Spleen (tissue), 7 donors: ENCODE results near the gene ITPR1.

Experiments
- POLR2AphosphoS5 ChIP-seq, 3 donors: sonication (generic); formaldehyde crosslinking; IDR thresholded peaks; one replicate each; pipeline ENCODE4 v1.5.1; 2017; ENCODE audit warnings: antibody characterized with exemption in 3 of 3
- TF ChIP-seq, protein P1 (sequence below), 11 experiments: fragments of 200-600 bp in 7 of 11; fragments of 450-650 bp in 4 of 11; sonication (generic) in 4 of 11; IDR thresholded peaks in 8 of 11; conservative IDR thresholded peaks in 3 of 11; 1 replicate in 7 of 11; 2 replicates in 4 of 11; pipeline versions ENCODE4 v1.4.0 to v1.8.0; 2016 to 2021; ENCODE audit warnings: antibody characterized with exemption in 11 of 11, inconsistent platforms in 4 of 11, mild to moderate bottlenecking in 1 of 11
- donor health status: DM: no; HTN: no; CAD: no; lungs with moderate emphysema.
- donor health status: DM: no; HTN: no; CAD: no.
- donor health status: DM: no; HTN: no; CAD: no.

DNA sequence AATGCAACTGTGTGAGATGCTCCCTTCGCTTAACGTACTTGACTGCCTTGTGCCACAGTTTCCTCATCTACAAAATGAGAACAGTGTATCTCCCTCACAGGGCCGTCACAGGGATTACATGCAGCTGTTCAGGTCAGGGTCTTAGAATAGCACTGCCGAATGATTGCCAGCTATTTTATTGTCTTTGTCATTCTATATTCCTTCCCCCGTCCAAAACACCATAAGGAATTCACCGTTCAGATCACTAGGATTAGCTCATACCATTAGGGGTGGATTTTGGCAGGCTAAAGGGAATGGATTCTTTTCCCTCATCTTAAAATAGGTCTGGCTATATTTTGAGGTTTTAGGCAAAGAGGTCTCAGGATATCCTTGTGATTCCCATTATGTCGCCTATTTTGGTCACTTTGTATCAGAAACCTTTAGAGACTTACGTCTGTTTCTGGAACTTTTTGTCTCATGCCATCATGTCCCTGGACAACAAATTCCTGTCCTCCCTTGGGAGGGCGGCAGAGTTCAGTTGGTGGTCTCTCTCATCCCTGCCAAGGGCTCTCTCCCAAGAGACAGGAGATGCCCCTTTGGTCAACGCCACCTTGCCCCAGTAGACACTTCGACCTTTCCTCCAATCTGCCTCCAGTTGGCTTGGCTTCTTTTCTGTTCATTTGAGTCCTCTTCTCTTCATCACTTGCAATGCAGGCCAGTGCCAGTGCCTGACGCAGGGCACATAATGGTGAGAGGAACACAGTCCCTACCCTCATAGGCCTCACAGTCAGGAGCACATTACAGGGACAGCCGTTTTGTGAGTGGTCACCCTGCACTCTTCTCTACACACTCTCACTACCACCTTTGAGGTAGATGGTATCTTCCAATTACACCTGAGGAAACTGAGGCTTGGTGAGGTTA, 314.5 kb downstream of the ITPR1 start:
- TF ChIP-seq, protein P1, sequence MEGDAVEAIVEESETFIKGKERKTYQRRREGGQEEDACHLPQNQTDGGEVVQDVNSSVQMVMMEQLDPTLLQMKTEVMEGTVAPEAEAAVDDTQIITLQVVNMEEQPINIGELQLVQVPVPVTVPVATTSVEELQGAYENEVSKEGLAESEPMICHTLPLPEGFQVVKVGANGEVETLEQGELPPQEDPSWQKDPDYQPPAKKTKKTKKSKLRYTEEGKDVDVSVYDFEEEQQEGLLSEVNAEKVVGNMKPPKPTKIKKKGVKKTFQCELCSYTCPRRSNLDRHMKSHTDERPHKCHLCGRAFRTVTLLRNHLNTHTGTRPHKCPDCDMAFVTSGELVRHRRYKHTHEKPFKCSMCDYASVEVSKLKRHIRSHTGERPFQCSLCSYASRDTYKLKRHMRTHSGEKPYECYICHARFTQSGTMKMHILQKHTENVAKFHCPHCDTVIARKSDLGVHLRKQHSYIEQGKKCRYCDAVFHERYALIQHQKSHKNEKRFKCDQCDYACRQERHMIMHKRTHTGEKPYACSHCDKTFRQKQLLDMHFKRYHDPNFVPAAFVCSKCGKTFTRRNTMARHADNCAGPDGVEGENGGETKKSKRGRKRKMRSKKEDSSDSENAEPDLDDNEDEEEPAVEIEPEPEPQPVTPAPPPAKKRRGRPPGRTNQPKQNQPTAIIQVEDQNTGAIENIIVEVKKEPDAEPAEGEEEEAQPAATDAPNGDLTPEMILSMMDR (IDR thresholded peaks at IDR 0.05 in 8 of 11, conservative IDR thresholded peaks at IDR 0.05 in 3 of 11): no peak
- TF ChIP-seq POLR2AphosphoS5 (IDR thresholded peaks at IDR 0.05): no peak
